Upper lobe of left lung (tissue), 6 donors: ENCODE data around the gene PTPDC1. TPM values are rescaled to one million over a fixed set of nuclear protein-coding genes. Genes with fewer than 3 reads are reported as not detected.

Experiments
- ATAC-seq, 2 donors: fragments of 200-7000 bp; cut with Tn5 transposase; one replicate each; pipeline ENCODE4 v1.9.1; 2022; ENCODE audit warnings: mild to moderate bottlenecking in 2 of 2, moderate library complexity in 2 of 2; ENCODE audit not compliant: low FRiP score in 2 of 2
- DNase-seq, 2 donors: peaks; one replicate each; pipeline ENCODE4 v3.0.0-alpha.2; 2019 to 2020
- H3K27ac ChIP-seq, 4 donors: fragments of 200-600 bp; sonication (generic); one replicate each; pipeline ENCODE4 v1.5.1; 2016 to 2019
- H3K27me3 ChIP-seq, 4 donors: fragments of 200-600 bp; sonication (generic); one replicate each; pipeline ENCODE4 v1.5.1; 2017 to 2019
- H3K36me3 ChIP-seq, 4 donors: fragments of 200-600 bp; sonication (generic); one replicate each; pipeline ENCODE4 v1.5.1; 2016 to 2019
- H3K4me1 ChIP-seq, 4 donors: fragments of 200-600 bp; sonication (generic); one replicate each; pipeline ENCODE4 v1.5.1; 2018 to 2019
- H3K4me3 ChIP-seq, 4 donors: fragments of 200-600 bp; sonication (generic); one replicate each; pipeline ENCODE4 v1.5.1; 2017 to 2019; ENCODE audit warnings: mild to moderate bottlenecking in 2 of 4, moderate library complexity in 1 of 4
- H3K9me3 ChIP-seq, 4 donors: fragments of 200-600 bp; sonication (generic); one replicate each; pipeline ENCODE4 v1.5.1; 2018 to 2019
- CTCF ChIP-seq, 6 experiments: fragments of 450-650 bp in 4 of 6; fragments of 200-600 bp in 2 of 6; sonication (generic) in 2 of 6; IDR thresholded peaks; one replicate each; pipeline ENCODE4 v1.5.1; 2016 to 2019; ENCODE audit warnings: antibody characterized with exemption in 6 of 6
- EP300 ChIP-seq, 4 donors: sonication (generic); formaldehyde crosslinking; IDR thresholded peaks; one replicate each; pipeline ENCODE4 v1.5.1; 2017; ENCODE audit warnings: antibody characterized with exemption in 4 of 4, control low read depth in 2 of 4
- POLR2A ChIP-seq, 4 donors: fragments of 450-650 bp; IDR thresholded peaks; one replicate each; pipeline ENCODE4 v1.5.1; 2016 to 2017; ENCODE audit warnings: antibody characterized with exemption in 4 of 4, mild to moderate bottlenecking in 2 of 4
- POLR2AphosphoS5 ChIP-seq, 2 donors: sonication (generic); formaldehyde crosslinking; IDR thresholded peaks; one replicate each; pipeline ENCODE4 v1.5.1; 2017; ENCODE audit warnings: antibody characterized with exemption in 2 of 2
- WGBS, 2 donors: methylation state at CpG; one replicate each; pipeline ENCODE4 v1.1.5; 2017 to 2018; 5-methylcytosine and 5-hydroxymethylcytosine counted together
- total RNA-seq, 6 donors: library from RNA; depleted of rRNA in 4 of 6; stranded (reverse); fragments of >200 nt in 4 of 6; gene quantifications; one replicate each; pipeline versions ENCODE4 v1.1.0 to v1.2.1, GENCODE V29; 2016 to 2021
- donor health status: DM: no; HTN: no; CAD: no; lungs with moderate emphysema.
- donor health status: DM: no; HTN: yes; CAD: no; lungs with severe emphysema.

PTPDC1 gene
- total RNA-seq, 6 donors from 2014 or later: 9.0 to 24.5 (median 16.6) TPM

GRCh38 chr9:94056442-94056974 lies 27.8 kb upstream of the PTPDC1 start:
- no peaks in the 10 kb centered on the region for H3K27me3 ChIP-seq
- H3K4me1 ChIP-seq: peaks cover 0 to 3% (median 0%) of the 10 kb centered on the region in 4 donors
- H3K36me3 ChIP-seq: no peaks in the 10 kb centered on the region
- peak overlapping the region; percentile 39 to 51 (median 44) for H3K27ac ChIP-seq
- DNase-seq: no peak
- no peak for TF ChIP-seq EP300 (IDR thresholded peaks at IDR 0.05)
- no peak for TF ChIP-seq POLR2A (IDR thresholded peaks at IDR 0.05)
- TF ChIP-seq CTCF (IDR thresholded peaks at IDR 0.05): no peak
- no peak for TF ChIP-seq POLR2AphosphoS5 (IDR thresholded peaks at IDR 0.05)
- WGBS, 2 donors: 24 to 36% methylated on average over 3 of the region's 3 CpGs
- peaks cover under 1 to 5% (median 2%) of the 10 kb centered on the region in 4 donors for H3K9me3 ChIP-seq
- ATAC-seq: peak; percentile 82 to 83
- H3K4me3 ChIP-seq: no peak overlapping the region

GRCh38 chr9:94057918-94058317 lies 26.3 kb upstream of the PTPDC1 start:
- TF ChIP-seq POLR2AphosphoS5 (IDR thresholded peaks at IDR 0.05) (no peak), EP300 (IDR thresholded peaks at IDR 0.05) (no peak), POLR2A (IDR thresholded peaks at IDR 0.05) (no peak), CTCF (IDR thresholded peaks at IDR 0.05) (no peak)
- no peak for ATAC-seq
- 96 to 100% methylated on average over 1 of the region's 1 CpG for WGBS, 2 donors
- Histone ChIP-seq H3K27ac (no peak overlapping the region), H3K27me3 (no peaks in the 10 kb centered on the region), H3K9me3 (peaks cover 3 to 15% (median 6%) of the 10 kb centered on the region in 4 donors), H3K36me3 (no peaks in the 10 kb centered on the region), H3K4me3 (no peak overlapping the region), H3K4me1 (peaks cover 0 to 3% (median 0%) of the 10 kb centered on the region in 4 donors)
- no peak for DNase-seq

- H3K4me1 ChIP-seq: peaks cover 0 to 11% (median 6%) of the 10 kb centered on the region in 4 donors
- H3K27me3 ChIP-seq: no peaks in the 10 kb centered on the region
- no peaks in the 10 kb centered on the region for H3K36me3 ChIP-seq
- DNase-seq (no peak), ATAC-seq (no peak)
- no peak overlapping the region for H3K4me3 ChIP-seq
- H3K9me3 ChIP-seq: peaks cover 3 to 15% (median 6%) of the 10 kb centered on the region in 4 donors
- WGBS, 2 donors: 94 to 100% methylated on average over 3 of the region's 3 CpGs
- H3K27ac ChIP-seq: no peak overlapping the region
- TF ChIP-seq CTCF (IDR thresholded peaks at IDR 0.05): no peak
- TF ChIP-seq POLR2AphosphoS5 (IDR thresholded peaks at IDR 0.05): no peak
- no peak for TF ChIP-seq POLR2A (IDR thresholded peaks at IDR 0.05)
- TF ChIP-seq EP300 (IDR thresholded peaks at IDR 0.05): no peak
Observed at GRCh38 chr9:94061864-94062263, 22.4 kb upstream of the PTPDC1 start.

GRCh38 chr9:94065535-94065961 lies 18.7 kb upstream of the PTPDC1 start:
- Histone ChIP-seq H3K36me3 (peaks cover 0 to 3% (median 0%) of the 10 kb centered on the region in 4 donors), H3K4me1 (peaks cover 0 to 10% (median 5%) of the 10 kb centered on the region in 4 donors), H3K9me3 (peaks cover 3 to 15% (median 6%) of the 10 kb centered on the region in 4 donors), H3K27ac (peak overlapping the region in 1 of 4 donors; percentile 3), H3K27me3 (no peaks in the 10 kb centered on the region), H3K4me3 (no peak overlapping the region)
- TF ChIP-seq CTCF (IDR thresholded peaks at IDR 0.05): peak; percentile 72 to 88 (median 84)
- TF ChIP-seq POLR2A (IDR thresholded peaks at IDR 0.05): no peak
- peak in 1 of 2 donors; percentile 81 for DNase-seq
- ATAC-seq: peak; percentile 88 to 92
- WGBS, 2 donors: 0 to 2% methylated on average over 2 of the region's 2 CpGs

- DNase-seq (no peak), ATAC-seq (no peak)
- 83 to 85% methylated on average over 2 of the region's 2 CpGs for WGBS, 2 donors
- Histone ChIP-seq H3K27me3 (no peaks in the 10 kb centered on the region), H3K4me3 (no peak overlapping the region), H3K36me3 (peaks cover 0 to 3% (median 0%) of the 10 kb centered on the region in 4 donors), H3K4me1 (peaks cover 0 to 10% (median 5%) of the 10 kb centered on the region in 4 donors), H3K9me3 (no peaks in the 10 kb centered on the region), H3K27ac (no peak overlapping the region)
- TF ChIP-seq POLR2AphosphoS5 (IDR thresholded peaks at IDR 0.05) (no peak), CTCF (IDR thresholded peaks at IDR 0.05) (no peak), POLR2A (IDR thresholded peaks at IDR 0.05) (no peak)
Observed at GRCh38 chr9:94068257-94068656, 16.0 kb upstream of the PTPDC1 start.
